ENCODE data around the gene MS4A18. TPM values are rescaled to one million over a fixed set of nuclear protein-coding genes. Genes with fewer than 3 reads are reported as not detected.

MS4A18 gene
- total and polyA plus RNA-seq, 2 donors (not counting 3 experiments of a cell fraction or from before 2014, with no cell fraction given), result not detected

- no peaks in the 10 kb centered on the region for H3K4me1 ChIP-seq (ENCODE audit: control insufficient read depth, extremely low read depth, insufficient read depth, low read length)
- H3K36me3 ChIP-seq (ENCODE audit: control insufficient read depth in 2 of 2, extremely low read depth in 1 of 2, insufficient read depth in 2 of 2, low read length in 2 of 2), result no peaks in the 10 kb centered on the region
- no peak overlapping the region for H3K4me2 ChIP-seq (ENCODE audit: insufficient read depth, low read length)
- TF ChIP-seq FOS (IDR thresholded peaks at IDR 0.05; ENCODE audit: borderline replicate concordance, insufficient read depth, low read length) (no peak), POLR2AphosphoS5 (IDR thresholded peaks at IDR 0.05; ENCODE audit: insufficient read depth, low read depth, low read length) (no peak), MAX (IDR thresholded peaks at IDR 0.05; ENCODE audit: insufficient read depth, insufficient read length) (no peak), GATA2 (IDR thresholded peaks at IDR 0.05; ENCODE audit: insufficient read depth, insufficient read length, low read depth, low read length) (no peak), CTCF (IDR thresholded peaks at IDR 0.05; ENCODE audit: extremely low read depth in 1 of 2, insufficient read depth in 1 of 2, low read depth in 1 of 2, low read length in 2 of 2) (no peak), POLR2A (IDR thresholded peaks at IDR 0.05; ENCODE audit: low read depth, low read length) (no peak), EZH2 (IDR thresholded peaks at IDR 0.05; ENCODE audit: borderline replicate concordance, low read depth, low read length, severe bottlenecking) (no peak), MYC (IDR thresholded peaks at IDR 0.05; ENCODE audit: low read depth, low read length) (no peak), JUN (IDR thresholded peaks at IDR 0.05; ENCODE audit: borderline replicate concordance, insufficient read depth, insufficient read length, low read depth) (no peak)
- no peaks in the 10 kb centered on the region for H3K9me3 ChIP-seq (replicated peaks; ENCODE audit: control insufficient read depth, insufficient read depth, low read length)
- H3K9me1 ChIP-seq (replicated peaks; ENCODE audit: control insufficient read depth, extremely low read depth, insufficient read depth, low read length), result no peaks in the 10 kb centered on the region
- dilution Hi-C loops (cut with MboI; ENCODE audit: extremely low pct_ligation_motif_present, low sequenced_read_pairs) (no loop called here), intact Hi-C loops (cut with micrococcal nuclease) (no loop called here)
- peaks cover 0 to 2% of the 10 kb centered on the region in 2 experiments for H3K27me3 ChIP-seq (ENCODE audit: control insufficient read depth in 2 of 2, insufficient read depth in 2 of 2, low read length in 2 of 2)
- ChIA-PET CTCF (no interaction called here), POLR2A (no interaction called here)
- no peak overlapping the region for H2AFZ ChIP-seq (ENCODE audit: low read depth, low read length)
- FAIRE-seq, result no peak
- no peak overlapping the region for H3K4me3 ChIP-seq (replicated peaks in 1 of 3; ENCODE audit: insufficient read depth in 1 of 3, low read depth in 1 of 3, low read length in 3 of 3)
- DNase-seq (ENCODE audit: low read depth, low spot score), result no peak
- H3K79me2 ChIP-seq (ENCODE audit: control insufficient read depth, insufficient read depth, low read length), result no peaks in the 10 kb centered on the region
- H3K9ac ChIP-seq (replicated peaks; ENCODE audit: extremely low read depth, insufficient read depth, low read length), result no peak overlapping the region
- H4K20me1 ChIP-seq (replicated peaks; ENCODE audit: control insufficient read depth, extremely low read depth, insufficient read depth, low read length), result no peaks in the 10 kb centered on the region
- H3K27ac ChIP-seq (ENCODE audit: insufficient read depth, low read depth, low read length), result no peak overlapping the region
- no TSS peak for BruUV-seq (replicated peaks)
Observed at GRCh38 chr11:60691661-60692060, 32.9 kb upstream of the MS4A18 start.

Measured in endothelial cell of umbilical vein (primary cell).